Peyer's patch (tissue), 4 donors: ENCODE data around the gene DNAH6. TPM values are rescaled to one million over a fixed set of nuclear protein-coding genes. Genes with fewer than 3 reads are reported as not detected.

ENCODE experiments used
- DNase-seq, 3 donors: peaks; one replicate each; pipeline ENCODE4 v3.0.0-alpha.2; 2017 to 2019
- H3K27ac ChIP-seq, 4 donors: fragments of 200-600 bp; sonication (generic); one replicate each; pipeline ENCODE4 v1.5.1; 2016 to 2019
- H3K27me3 ChIP-seq, 2 donors: fragments of 200-600 bp; sonication (generic); one replicate each; pipeline ENCODE4 v1.5.1; 2019
- H3K36me3 ChIP-seq, 3 donors: fragments of 200-600 bp; sonication (generic); one replicate each; pipeline ENCODE4 v1.5.1; 2016 to 2019
- H3K4me1 ChIP-seq, 4 donors: fragments of 200-600 bp; sonication (generic); one replicate each; pipeline ENCODE4 v1.5.1; 2016 to 2019
- H3K4me3 ChIP-seq, 4 donors: fragments of 200-600 bp; sonication (generic); 1 replicate in 3 of 4; 2 replicates in 1 of 4; pipeline ENCODE4 v1.5.1; 2016 to 2019; ENCODE audit warnings: mild to moderate bottlenecking in 1 of 4
- H3K9me3 ChIP-seq, 4 donors: fragments of 200-600 bp; sonication (generic); one replicate each; pipeline ENCODE4 v1.5.1; 2016 to 2019; ENCODE audit warnings: mild to moderate bottlenecking in 1 of 4
- POLR2A ChIP-seq, 2 donors: fragments of 450-650 bp; IDR thresholded peaks; one replicate each; pipeline ENCODE4 v1.5.1; 2017; ENCODE audit warnings: antibody characterized with exemption in 2 of 2, mild to moderate bottlenecking in 2 of 2, moderate library complexity in 2 of 2
- total RNA-seq, 4 donors: library from RNA; depleted of rRNA; stranded (reverse); fragments of >200 nt; gene quantifications; one replicate each; pipeline ENCODE4 v1.1.0, GENCODE V29; 2016
- TF ChIP-seq, protein P1 (sequence below), 6 experiments: fragments of 450-650 bp in 4 of 6; fragments of 200-600 bp in 2 of 6; sonication (generic) in 1 of 6; IDR thresholded peaks; one replicate each; pipeline ENCODE4 v1.5.1; 2017 to 2019; ENCODE audit warnings: antibody characterized with exemption in 6 of 6, mild to moderate bottlenecking in 3 of 6, moderate library complexity in 1 of 6

The DNAH6 gene
- total RNA-seq, 4 donors from 2014 or later, result under 0.01 to 4.2 (median 1.3) TPM

DNA sequence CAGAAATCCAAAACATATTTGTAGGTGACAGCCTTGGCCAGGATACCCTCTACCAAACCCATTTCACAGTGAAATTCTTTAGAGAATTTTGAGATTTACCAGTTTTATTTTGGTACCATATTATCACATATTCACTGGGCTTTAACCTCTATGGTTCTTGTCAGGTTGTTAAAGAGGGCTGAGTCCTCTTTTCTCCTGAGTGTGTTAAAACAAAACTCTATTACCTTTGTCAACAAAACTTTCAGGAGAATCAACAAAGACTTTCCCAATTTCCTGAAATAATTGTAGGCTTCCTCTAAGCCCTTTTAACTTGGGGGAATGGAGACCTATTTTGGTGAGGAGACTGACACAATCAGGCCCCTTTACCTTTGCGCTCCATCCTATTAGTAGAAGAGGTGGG is 209.4 kb downstream of the DNAH6 start:
- Histone ChIP-seq H3K4me3 (no peak overlapping the region), H3K9me3 (no peaks in the 10 kb centered on the region), H3K4me1 (no peaks in the 10 kb centered on the region), H3K27me3 (no peaks in the 10 kb centered on the region), H3K27ac (no peak overlapping the region), H3K36me3 (no peaks in the 10 kb centered on the region)
- DNase-seq, result no peak
- TF ChIP-seq POLR2A (IDR thresholded peaks at IDR 0.05), result no peak
- TF ChIP-seq, protein P1, sequence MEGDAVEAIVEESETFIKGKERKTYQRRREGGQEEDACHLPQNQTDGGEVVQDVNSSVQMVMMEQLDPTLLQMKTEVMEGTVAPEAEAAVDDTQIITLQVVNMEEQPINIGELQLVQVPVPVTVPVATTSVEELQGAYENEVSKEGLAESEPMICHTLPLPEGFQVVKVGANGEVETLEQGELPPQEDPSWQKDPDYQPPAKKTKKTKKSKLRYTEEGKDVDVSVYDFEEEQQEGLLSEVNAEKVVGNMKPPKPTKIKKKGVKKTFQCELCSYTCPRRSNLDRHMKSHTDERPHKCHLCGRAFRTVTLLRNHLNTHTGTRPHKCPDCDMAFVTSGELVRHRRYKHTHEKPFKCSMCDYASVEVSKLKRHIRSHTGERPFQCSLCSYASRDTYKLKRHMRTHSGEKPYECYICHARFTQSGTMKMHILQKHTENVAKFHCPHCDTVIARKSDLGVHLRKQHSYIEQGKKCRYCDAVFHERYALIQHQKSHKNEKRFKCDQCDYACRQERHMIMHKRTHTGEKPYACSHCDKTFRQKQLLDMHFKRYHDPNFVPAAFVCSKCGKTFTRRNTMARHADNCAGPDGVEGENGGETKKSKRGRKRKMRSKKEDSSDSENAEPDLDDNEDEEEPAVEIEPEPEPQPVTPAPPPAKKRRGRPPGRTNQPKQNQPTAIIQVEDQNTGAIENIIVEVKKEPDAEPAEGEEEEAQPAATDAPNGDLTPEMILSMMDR (IDR thresholded peaks at IDR 0.05), result no peak

DNA sequence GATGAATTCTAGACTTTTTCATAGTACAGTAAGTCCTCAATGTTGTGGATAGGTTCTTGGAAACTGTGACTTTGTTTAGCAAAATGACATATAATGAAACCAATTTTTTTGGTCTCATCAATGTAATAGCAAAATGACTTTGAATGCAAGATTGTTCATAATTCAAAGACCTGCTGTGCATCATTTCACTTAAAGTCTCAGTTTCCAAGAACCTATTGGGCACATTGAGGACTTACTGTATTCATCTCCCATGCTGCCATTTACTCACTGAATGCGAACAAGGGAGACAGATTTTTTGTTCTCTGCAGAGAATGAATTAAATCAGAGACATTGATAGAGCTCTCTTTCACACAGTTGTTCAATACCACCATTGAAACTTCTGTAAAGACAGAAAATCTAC is 211.0 kb downstream of the DNAH6 start:
- Histone ChIP-seq H3K4me1 (no peaks in the 10 kb centered on the region), H3K27me3 (no peaks in the 10 kb centered on the region), H3K9me3 (no peaks in the 10 kb centered on the region), H3K4me3 (no peak overlapping the region), H3K36me3 (no peaks in the 10 kb centered on the region), H3K27ac (no peak overlapping the region)
- DNase-seq, result no peak
- TF ChIP-seq, protein P1 (IDR thresholded peaks at IDR 0.05), result no peak
- no peak for TF ChIP-seq POLR2A (IDR thresholded peaks at IDR 0.05)

DNA sequence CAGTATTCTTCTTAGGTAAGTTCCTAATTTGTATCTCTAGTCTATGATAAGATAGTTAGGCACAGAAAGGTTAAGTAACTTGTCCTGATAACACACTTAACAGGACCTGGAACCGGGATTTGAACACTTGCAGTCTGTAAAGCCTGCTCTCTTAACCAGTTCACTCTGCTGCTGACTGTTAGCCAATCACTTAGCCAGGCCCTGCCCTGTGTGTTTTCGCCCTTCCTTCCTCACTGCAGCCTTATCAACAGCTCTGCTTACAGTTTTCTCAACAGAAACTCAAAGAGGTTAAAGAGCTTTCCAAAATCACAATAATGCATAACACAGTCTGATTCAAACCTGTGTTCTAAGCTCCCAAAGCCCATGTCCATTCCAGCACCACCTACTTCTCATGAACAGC is 212.9 kb downstream of the DNAH6 start:
- no peak for TF ChIP-seq POLR2A (IDR thresholded peaks at IDR 0.05)
- TF ChIP-seq, protein P1 (IDR thresholded peaks at IDR 0.05), result no peak
- no peaks in the 10 kb centered on the region for H3K4me1 ChIP-seq
- H3K27me3 ChIP-seq, result no peaks in the 10 kb centered on the region
- no peak for DNase-seq
- no peaks in the 10 kb centered on the region for H3K36me3 ChIP-seq
- H3K9me3 ChIP-seq, result no peaks in the 10 kb centered on the region
- no peak overlapping the region for H3K27ac ChIP-seq
- H3K4me3 ChIP-seq, result no peak overlapping the region

DNA sequence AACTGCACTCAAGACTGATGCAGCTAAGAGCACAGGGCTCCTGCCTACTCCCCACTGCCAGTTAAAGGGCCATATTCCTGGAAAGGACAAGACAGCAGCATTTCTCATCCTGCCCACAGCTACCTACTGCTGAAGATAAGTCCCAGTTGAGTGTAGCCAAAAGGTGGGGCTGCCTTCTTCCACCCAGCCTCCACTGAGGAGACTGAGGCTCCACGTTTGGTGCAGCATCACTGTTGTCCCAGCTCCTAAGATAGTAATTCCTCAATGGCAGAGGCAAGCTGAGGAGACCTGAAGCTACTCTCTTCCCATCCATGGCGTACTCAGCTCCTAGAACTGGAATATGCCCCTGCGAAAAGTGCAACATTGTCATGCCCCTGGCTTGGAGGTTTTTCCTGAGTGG is 214.9 kb downstream of the DNAH6 start:
- H3K4me3 ChIP-seq, result no peak overlapping the region
- H3K9me3 ChIP-seq, result no peaks in the 10 kb centered on the region
- H3K27me3 ChIP-seq, result no peaks in the 10 kb centered on the region
- no peak for DNase-seq
- TF ChIP-seq POLR2A (IDR thresholded peaks at IDR 0.05), result no peak
- TF ChIP-seq, protein P1 (IDR thresholded peaks at IDR 0.05), result no peak
- H3K36me3 ChIP-seq, result no peaks in the 10 kb centered on the region
- no peaks in the 10 kb centered on the region for H3K4me1 ChIP-seq
- H3K27ac ChIP-seq, result no peak overlapping the region

DNA sequence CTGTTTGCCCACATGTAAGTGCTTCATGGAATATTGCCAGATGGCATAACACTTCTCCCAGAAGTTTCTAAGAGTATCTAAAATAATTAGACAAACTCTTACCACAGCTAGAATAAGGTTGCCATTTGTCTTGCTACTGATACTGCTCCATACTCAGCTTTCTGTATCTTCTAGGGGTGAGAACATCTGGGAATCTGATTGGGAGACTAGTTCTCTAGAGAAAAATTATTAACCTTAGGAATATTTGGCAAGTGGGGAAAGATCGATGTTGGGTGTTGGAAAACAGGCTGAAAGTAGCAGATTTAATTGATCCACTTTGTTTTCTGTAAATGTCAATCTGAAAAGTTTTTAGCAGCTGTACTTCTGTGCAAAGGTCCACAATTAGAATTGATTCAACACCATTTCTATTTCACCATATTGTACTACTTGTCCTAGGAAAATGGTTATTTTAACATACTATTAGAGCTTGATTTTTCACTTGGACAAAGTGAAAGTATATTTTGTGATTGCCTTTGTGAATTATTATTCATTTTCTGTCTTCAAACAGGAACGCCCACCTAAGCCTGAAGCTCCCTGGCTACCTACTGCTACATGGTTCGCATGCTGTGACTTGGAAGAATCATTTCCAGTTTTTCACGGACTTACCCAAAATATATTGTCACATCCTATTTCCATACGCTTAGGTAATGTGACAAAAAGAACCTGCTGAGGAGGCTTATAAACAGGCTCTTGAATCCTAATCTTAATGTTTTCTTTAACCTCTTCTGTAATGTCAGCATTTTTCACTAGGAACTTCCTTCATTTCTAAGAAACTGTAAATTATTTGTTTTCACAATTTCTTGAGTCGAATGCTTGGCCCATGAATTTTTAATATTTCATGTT is 216.8 kb downstream of the DNAH6 start:
- no peaks in the 10 kb centered on the region for H3K4me1 ChIP-seq
- no peak overlapping the region for H3K27ac ChIP-seq
- no peaks in the 10 kb centered on the region for H3K9me3 ChIP-seq
- H3K4me3 ChIP-seq, result no peak overlapping the region
- H3K27me3 ChIP-seq, result no peaks in the 10 kb centered on the region
- TF ChIP-seq POLR2A (IDR thresholded peaks at IDR 0.05), result no peak
- TF ChIP-seq, protein P1 (IDR thresholded peaks at IDR 0.05), result no peak
- H3K36me3 ChIP-seq, result no peaks in the 10 kb centered on the region
- no peak for DNase-seq
